GM19324 (cell line): ENCODE data around the gene CNIH3.

Experiments
- ATAC-seq: cut with Tn5 transposase; IDR thresholded peaks from one replicate; pipeline ENCODE4 v1.9.1; 2021; ENCODE audit warnings: mild to moderate bottlenecking, moderate library complexity; ENCODE audit not compliant: unreplicated experiment, low FRiP score

The CNIH3 gene

GRCh38 chr1:224713228-224713627 is 97.1 kb downstream of the CNIH3 start:
- no peak for ATAC-seq

DNA sequence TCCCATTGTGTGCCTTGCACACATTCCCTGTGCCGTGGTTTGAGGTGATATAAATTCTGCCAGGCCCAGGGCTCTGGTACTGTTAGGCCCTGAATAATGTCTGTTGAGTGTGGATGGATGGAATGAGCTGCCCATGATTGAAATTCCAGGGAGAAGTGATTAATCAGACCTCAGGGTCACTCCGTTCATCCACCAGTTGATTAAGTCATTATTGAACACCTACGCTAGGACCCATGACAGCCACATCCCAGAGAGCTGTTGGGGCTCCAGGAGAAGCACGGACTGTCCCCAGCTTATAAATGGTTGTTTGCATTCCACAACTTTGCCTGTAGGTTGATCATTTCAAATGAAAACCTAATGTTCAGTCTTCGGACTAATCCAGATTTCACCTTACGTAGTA is 98.4 kb downstream of the CNIH3 start:
- no peak for ATAC-seq

DNA sequence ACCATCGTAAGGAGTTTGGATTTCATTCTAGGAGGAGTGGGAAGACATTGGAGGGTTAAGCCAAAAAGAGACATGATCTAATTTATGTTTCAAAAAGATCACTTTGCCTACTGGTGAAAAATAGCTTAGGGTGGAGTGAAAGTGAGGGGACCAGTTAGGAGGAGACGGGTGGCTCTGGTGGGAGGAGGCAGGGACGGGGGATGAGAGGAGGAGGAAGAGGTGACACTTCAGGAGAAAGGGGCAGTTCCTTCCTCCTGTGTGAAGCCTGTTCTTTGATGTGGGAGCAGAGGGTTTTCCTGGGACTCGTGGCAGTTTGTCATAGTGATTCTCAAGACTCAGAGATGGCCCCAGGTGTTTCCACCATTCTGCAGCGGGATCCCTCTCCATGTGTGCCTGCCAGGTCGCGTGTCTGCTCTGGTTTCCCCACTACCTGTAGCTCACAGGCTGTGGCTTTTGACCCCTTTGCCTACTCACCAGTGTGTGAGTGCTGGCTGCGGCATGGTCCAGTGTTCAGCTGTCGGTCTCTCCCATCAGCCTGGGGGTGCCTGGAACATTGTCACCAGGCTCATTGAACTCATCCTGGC is 102.4 kb downstream of the CNIH3 start:
- no peak for ATAC-seq

DNA sequence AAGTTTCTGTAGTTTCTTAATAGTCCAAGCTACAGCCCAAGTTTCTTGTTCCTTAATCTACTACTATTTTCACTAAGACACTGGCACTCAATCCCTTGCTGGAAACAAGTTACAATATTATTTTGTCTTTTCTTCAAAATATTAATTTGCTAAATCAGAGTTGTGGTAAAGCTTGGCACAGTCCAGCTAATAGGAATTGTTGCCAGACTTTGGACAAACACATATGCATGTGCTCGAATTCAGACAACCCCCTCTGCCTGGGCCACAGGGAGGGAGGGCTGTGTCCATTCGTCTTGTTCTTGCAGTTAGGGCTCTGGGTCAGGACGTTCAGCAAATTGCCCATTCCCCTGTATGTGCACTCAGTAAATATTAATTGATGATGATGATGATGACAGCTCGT is 103.6 kb downstream of the CNIH3 start:
- no peak for ATAC-seq

DNA sequence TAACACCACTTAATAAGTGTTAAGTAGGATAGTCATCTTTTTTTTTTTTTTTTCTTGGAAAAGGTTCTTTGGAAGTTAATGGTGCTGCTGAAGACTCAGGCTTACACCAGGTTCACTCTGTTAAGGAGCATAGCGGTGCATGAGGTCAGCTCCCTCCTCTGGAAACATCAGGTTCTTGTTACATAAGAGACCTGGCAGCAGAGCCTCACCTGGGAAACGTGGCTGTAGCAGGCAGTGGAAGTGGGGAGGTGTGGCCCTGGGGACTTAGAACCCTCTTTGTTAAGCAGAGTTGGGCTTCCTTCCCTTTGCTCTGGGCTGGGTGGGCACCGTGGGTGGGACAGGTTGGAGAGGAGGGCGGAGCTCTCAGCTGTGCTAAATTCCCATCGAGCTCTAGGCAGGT is 104.1 kb downstream of the CNIH3 start:
- ATAC-seq = no peak

DNA sequence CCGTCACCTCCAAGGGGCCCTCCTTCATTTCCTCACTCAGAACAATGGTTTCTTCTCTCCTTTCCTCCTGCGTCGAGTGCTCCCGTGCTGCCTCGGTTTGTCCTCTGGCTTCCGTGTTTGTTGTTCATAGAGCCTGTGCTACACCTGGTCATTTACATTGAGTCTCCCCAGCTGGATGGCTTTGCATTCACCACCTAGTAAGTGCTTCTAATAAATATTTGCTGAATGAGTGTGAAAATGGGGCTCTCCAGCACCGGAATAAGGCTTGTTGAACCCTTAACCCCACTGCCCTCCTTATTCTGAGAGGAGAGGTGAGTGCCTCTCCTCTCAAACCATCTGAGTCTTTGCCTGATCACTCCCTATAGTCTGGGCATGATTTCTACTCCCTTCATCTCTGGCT is 104.9 kb downstream of the CNIH3 start:
- no peak for ATAC-seq

DNA sequence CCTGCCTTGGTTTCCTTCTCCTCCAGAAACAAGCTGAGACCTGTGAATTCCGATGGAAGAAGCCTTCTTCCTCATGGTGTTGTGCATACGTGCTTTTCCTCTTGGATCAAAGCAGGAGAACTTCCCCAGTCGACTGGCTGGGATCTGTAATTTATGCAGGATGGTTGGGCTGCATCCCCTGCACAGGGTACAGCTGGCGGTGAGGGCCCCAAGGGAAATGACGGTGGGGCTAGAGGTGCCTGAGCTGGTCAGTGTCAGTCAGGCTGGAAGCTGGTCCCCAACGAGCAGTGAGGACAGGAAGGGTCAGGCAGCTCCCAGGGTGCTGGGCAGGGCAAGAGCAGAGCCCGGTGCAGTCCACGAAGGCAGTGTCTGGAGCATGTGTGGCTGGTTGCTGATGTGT is 106.7 kb downstream of the CNIH3 start:
- no peak for ATAC-seq

DNA sequence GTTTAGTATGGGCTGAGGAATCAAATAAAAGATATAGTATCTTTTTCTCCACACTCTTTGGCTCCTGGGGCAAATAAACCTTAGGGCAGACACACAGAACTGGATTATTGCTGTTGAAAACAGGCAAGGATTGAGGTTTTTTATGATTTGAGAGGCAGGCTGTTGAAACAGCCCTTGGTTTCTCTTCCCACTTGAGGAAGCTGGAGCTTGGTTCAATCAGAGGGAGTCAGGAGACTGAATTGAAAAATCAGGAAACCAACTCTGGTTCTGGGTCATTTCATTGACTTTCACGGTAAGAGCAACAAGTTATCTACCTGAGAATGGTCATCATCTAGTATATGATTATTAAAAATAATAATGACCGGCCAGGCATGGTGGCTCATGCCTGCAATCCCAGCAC is 108.4 kb downstream of the CNIH3 start:
- no peak for ATAC-seq

GRCh38 chr1:224726441-224727182 is 110.5 kb downstream of the CNIH3 start:
- ATAC-seq = no peak

- ATAC-seq = no peak
Measured at GRCh38 chr1:224727351-224728289, 111.5 kb downstream of the CNIH3 start.

DNA sequence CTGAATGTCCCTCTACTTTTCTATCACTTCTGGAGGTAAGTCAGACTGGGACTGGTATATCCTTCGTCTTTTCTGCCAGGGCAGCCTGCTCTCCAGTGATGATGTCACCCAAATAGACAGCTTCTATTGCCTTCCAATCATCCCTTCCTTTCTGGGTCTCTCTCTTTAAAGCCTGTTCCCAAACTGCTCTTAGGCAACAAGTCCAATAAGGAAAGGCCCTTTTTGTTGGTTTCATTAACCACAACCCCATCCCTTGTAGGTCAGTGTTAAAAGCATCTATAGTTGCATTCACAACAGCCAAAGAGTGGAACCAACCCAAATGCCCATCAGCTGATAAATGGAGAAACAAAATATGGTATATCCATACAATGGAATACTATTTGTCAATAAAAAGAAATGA is 114.4 kb downstream of the CNIH3 start:
- no peak for ATAC-seq

- ATAC-seq = no peak
Measured at GRCh38 chr1:224730965-224731364, 114.8 kb downstream of the CNIH3 start.

GRCh38 chr1:224731633-224732032 is 115.5 kb downstream of the CNIH3 start:
- ATAC-seq = no peak

GRCh38 chr1:224732377-224733026 is 116.4 kb downstream of the CNIH3 start:
- ATAC-seq = no peak

DNA sequence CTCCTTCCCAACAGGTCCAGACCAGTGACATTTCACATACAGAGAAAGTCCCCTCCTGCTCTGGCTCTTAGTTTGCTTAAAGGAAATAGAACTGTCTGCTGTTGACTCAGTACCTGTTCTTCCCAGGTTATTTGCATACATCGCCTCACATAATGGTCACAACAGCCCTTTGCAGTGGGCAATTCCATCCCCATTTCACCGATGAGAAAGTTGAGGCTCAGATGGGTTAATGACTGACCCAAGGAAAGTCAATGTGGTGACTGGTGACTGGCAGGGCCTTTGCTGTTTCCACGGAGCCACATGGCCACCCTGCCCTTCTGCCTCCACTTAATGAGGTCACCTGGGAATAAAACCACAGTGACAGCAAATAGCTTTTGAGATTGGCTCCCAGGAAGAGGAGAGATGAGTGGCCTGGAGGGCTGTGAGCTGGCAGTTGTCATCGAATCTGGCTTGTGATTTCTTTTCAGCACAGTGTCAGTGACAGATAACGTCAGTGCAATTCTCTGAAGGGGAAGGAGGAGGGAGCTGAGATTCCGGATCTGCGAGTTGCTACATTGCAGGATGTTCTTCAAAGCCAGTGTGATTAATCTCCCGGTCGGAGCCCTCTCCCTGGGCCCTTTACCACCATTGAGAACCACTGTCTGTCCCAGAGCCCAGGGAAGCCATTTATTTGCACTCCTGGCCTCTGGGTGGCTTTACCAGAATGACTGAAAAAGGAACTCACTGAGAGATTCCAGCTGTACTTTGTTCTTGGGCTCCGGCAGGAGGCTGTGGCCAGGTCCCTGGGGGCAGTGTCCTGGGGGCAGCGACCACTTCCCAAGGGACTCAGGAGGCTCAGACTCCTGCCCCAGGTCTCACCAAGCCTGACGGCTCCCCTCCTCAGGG is 117.2 kb downstream of the CNIH3 start:
- ATAC-seq = peak; percentile 78

DNA sequence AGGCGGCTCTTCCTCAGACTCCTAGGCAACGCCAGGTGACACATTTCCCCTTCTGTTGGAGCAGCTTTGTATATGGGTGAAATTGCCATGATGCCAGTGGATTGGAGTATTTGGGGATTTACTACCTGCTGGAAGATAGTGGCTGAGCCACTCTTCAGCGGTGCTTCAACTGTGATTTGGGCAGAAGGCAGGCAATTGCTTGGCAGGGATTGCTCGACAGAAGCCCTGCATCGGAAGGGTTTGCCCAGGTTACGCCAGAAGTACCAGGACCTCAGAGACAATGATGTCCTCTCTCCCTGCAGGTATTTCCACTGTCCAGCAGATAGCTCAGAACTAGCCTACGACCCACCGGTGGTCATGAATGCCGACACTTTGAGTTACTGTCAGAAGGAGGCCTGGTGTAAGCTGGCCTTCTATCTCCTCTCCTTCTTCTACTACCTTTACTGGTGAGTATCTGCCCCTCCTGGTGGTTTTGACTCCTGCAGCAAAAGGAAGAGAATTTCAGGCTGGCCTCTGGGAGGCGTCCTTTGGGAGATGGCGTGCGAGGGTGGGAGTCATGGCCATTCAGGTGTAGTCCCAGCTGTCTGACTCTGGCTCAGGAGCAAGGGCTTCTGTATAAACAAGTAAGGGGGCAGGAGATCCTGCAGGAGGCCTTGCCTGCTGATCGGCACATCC is 118.3 kb downstream of the CNIH3 start:
- ATAC-seq = no peak

DNA sequence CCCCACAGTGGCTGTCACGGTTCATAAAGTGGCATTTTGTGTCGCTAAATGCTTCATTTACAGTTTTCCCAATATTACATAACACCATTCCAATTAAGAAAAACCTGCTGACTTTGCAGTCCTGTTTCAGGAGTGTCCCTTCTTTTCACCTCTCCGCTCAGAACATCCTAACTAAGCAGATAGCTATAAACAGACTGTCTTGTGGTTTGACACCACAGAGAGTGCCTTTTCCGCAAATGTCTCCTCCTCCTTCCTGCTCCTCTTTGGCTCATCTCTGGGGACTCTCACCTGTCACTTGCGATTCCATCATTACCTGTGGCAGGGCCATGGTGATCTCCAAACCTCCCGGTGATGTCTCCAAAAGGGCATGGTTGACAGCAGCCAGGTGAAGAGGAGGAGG is 119.0 kb downstream of the CNIH3 start:
- ATAC-seq = no peak

DNA sequence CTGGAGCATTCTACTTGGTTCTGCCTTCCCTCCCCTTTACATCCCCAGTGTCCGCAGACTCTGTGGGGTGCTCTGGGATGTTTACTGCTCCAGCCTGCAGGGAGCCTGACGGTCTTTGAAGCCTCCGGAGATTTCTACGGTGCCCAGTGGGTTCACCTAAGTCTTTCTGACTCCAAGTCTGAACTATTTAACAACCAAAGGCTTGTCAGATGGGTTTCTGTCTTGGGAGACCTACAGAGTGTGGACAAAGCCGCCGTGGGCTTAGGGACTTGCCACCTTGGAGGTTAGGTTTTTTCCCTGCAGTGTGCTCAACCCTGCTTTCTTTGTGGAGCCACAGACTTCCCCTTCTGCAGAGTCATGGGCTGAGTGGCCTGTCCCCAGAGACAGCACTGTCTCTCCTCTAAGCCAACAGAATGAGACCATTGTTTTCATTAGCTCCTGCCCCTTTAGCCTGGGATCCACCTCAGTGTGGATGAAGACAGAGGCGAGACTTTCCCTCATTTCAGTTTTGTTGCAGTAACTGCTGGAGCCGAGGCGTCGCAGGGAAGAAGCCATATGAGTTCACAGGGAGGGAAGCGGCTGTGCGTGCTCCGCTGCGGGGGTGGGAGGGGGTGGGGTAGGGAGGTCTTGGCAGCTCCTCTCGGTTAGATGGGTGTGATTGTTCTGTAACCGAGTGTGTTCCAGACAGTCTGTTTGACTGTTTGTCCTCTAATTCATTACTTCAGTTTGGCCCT is 120.7 kb downstream of the CNIH3 start:
- peak; percentile 33 for ATAC-seq

- ATAC-seq = no peak
Measured at GRCh38 chr1:224737353-224737727, 121.2 kb downstream of the CNIH3 start.
